Epithelial cell of esophagus (primary cell): ENCODE measurements around the gene MOB2.

Source experiments
- DNase-seq: peaks from one replicate; pipeline ENCODE4 v3.0.0; 2010; ENCODE audit warnings: low read depth
- H3K4me3 ChIP-seq: 2 replicates; pipeline ENCODE4 v1.5.1; 2011; ENCODE audit warnings: mild to moderate bottlenecking, low read length, control low read depth
- TF ChIP-seq, protein P1 (sequence below): IDR thresholded peaks from 2 replicates; pipeline ENCODE4 v1.5.1; 2011; ENCODE audit warnings: low read depth, mild to moderate bottlenecking, low read length, control low read depth, inconsistent platforms; ENCODE audit not compliant: insufficient read depth; ENCODE audit errors: missing control alignments

MOB2 gene

GRCh38 chr11:1523077-1523476 lies 36.5 kb upstream of the MOB2 start:
- H3K4me3 ChIP-seq = no peak overlapping the region
- TF ChIP-seq, protein P1, sequence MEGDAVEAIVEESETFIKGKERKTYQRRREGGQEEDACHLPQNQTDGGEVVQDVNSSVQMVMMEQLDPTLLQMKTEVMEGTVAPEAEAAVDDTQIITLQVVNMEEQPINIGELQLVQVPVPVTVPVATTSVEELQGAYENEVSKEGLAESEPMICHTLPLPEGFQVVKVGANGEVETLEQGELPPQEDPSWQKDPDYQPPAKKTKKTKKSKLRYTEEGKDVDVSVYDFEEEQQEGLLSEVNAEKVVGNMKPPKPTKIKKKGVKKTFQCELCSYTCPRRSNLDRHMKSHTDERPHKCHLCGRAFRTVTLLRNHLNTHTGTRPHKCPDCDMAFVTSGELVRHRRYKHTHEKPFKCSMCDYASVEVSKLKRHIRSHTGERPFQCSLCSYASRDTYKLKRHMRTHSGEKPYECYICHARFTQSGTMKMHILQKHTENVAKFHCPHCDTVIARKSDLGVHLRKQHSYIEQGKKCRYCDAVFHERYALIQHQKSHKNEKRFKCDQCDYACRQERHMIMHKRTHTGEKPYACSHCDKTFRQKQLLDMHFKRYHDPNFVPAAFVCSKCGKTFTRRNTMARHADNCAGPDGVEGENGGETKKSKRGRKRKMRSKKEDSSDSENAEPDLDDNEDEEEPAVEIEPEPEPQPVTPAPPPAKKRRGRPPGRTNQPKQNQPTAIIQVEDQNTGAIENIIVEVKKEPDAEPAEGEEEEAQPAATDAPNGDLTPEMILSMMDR = no peak
- DNase-seq = peak; percentile 62

DNA sequence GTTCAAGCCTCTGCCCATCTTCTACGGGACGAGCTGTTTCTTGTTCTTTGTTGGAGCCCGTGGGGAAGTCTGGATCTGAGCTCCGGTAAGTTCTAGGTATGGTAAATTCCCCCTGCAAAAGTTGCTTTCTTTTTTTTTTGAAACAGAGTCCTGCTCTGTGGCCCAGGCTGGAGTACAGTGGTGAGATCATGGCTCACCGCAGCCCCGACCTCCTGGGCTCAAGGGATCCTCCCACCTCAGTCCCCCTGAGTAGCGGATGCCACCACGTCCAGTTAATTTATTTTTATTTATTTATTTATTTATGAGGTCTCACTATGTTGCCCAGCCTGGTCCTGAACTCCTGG lies 35.5 kb upstream of the MOB2 start:
- TF ChIP-seq, protein P1 = no peak
- no peak overlapping the region for H3K4me3 ChIP-seq
- no peak for DNase-seq

GRCh38 chr11:1521382-1522080 lies 35.0 kb upstream of the MOB2 start:
- no peak for DNase-seq
- H3K4me3 ChIP-seq = no peak overlapping the region
- TF ChIP-seq, protein P1 = no peak

DNA sequence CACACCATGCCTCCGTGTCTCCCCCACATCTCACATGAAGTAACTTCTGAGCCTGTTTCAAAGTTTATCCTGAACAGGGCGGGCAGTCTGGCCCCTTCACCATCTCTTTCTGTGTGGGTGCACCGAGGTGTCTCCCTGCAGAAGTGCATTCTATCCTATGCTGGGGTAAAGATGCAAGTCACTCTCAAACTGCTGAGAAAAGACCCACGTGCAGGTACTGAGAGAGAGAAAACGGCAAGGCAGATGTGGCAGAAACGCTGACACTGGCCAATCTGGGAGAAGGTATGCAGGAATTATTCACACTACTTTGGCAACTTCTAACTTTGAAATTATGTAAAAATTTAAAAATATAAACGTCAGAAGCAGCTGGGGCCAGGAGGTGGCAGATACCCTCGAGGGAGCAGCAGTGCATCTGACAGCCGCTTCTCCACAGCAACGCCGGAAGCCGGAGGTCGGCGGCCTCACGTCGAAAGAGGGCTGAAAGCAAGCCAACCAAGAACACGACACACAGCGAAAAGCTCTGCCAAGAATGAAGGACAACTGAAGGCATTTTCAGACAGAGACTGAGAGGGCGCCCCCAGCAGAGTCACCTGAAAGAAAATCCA lies 34.2 kb upstream of the MOB2 start:
- TF ChIP-seq, protein P1 = no peak
- DNase-seq = no peak
- no peak overlapping the region for H3K4me3 ChIP-seq

DNA sequence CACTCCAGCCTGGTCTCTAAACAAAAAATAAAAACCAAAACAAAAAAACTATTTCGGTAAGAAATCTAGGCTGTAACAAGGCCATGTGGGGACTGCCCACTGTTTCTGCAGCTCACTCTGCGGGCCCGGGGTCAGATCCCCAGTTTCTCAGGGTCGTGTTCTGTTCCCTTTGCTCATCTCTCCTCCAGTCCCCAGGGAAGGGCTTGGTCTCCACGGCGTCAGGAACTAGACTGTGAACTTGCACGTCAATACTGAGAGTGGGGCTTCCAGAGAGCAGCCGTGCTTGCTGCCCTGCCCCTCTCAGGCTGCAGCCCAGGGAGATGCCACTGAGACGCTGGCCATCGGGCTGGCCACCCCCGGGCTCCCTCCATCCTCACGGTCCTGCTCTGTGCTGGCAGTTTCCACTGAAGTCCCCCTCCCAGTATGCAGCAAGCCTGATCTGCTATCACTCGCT lies 33.7 kb upstream of the MOB2 start:
- DNase-seq = no peak
- no peak overlapping the region for H3K4me3 ChIP-seq
- TF ChIP-seq, protein P1 = no peak

DNA sequence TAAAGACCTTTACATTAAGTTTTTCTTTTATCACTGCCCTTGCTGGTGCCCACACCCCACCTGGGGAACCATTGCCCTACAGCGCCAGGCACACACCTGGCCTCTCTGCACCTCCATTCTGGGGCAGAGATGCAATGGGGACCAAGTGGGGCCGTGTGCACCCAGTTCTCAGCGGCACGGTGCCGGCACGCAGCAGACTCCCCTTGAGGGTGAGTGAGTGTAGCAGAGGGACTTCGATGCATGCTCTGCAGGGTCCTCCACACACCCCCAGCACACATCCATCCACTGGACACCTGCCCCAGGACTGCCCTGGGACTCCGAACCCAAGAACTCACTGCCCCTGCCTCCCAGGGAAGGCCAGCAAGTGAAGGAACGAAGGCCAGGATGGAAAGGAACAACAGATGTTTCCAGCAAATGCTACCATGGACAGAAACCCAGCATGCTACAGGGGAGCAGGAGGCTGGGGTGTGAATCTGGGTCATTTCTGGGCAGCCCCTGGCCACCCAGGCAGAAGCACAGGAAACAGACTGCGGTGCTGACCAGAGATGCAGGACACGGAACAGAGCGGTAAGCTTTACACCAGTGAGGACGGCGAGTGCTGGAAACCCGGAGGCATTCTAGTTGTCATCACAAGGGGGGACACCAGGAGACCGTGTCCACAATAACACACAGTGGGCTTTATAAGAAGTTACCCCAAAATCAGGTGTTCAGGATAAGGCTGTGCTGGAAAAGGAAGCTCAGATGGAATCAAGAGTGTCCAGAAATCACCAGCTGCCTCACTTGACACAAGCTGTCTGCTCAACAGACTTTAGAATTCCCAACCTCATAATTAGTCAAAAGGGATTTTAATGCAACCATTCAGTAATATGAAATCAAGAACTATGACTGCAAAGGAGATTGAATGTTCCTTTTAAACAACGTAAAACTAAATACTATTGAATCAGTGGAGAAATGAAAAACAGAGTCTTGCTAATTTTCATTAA lies 32.7 kb upstream of the MOB2 start:
- no peak overlapping the region for H3K4me3 ChIP-seq
- TF ChIP-seq, protein P1 = no peak
- no peak for DNase-seq
